GM23248 (cell line): ENCODE data around the gene MORC1. TPM values are rescaled to one million over a fixed set of nuclear protein-coding genes. Genes with fewer than 3 reads are reported as not detected.

Experiments used
- DNase-seq: peaks from one replicate; pipeline ENCODE4 v3.0.0-alpha.2; 2015
- H2AFZ ChIP-seq: fragments of 200-600 bp; sonication (generic); 2 replicates; pipeline ENCODE4 v1.6.1; 2016; ENCODE audit warnings: antibody characterized with exemption
- H3F3A ChIP-seq: fragments of 200-600 bp; sonication (generic); 2 replicates; pipeline ENCODE4 v1.6.1; 2016; ENCODE audit warnings: mild to moderate bottlenecking, antibody characterized with exemption, mixed run types; ENCODE audit not compliant: insufficient read depth
- H3K27ac ChIP-seq: fragments of 200-600 bp; sonication (generic); 2 replicates; pipeline ENCODE4 v1.5.1; 2016; ENCODE audit warnings: mild to moderate bottlenecking
- H3K27me3 ChIP-seq: fragments of 200-600 bp; sonication (generic); replicated peaks from 2 replicates; pipeline ENCODE4 v1.6.1; 2016; ENCODE audit warnings: mild to moderate bottlenecking; ENCODE audit not compliant: insufficient read depth
- H3K36me3 ChIP-seq: fragments of 200-600 bp; sonication (generic); 2 replicates; pipeline ENCODE4 v1.6.1; 2016; ENCODE audit warnings: low read depth, mild to moderate bottlenecking
- H3K4me1 ChIP-seq: fragments of 200-600 bp; sonication (generic); 2 replicates; pipeline ENCODE4 v1.6.1; 2016; ENCODE audit warnings: mild to moderate bottlenecking; ENCODE audit not compliant: insufficient read depth
- H3K4me2 ChIP-seq: fragments of 200-600 bp; sonication (generic); one replicate; pipeline ENCODE4 v1.6.1; 2016; ENCODE audit warnings: mild to moderate bottlenecking; ENCODE audit not compliant: unreplicated experiment
- H3K4me3 ChIP-seq: fragments of 200-600 bp; sonication (generic); 2 replicates; pipeline ENCODE4 v1.5.1; 2016; ENCODE audit warnings: mild to moderate bottlenecking
- H3K79me2 ChIP-seq: fragments of 200-600 bp; sonication (generic); 2 replicates; pipeline ENCODE4 v1.6.1; 2016; ENCODE audit warnings: mild to moderate bottlenecking; ENCODE audit not compliant: insufficient read depth
- H3K9ac ChIP-seq: fragments of 200-600 bp; sonication (generic); 2 replicates; pipeline ENCODE4 v1.6.1; 2016; ENCODE audit warnings: mild to moderate bottlenecking
- H3K9me2 ChIP-seq: fragments of 200-600 bp; sonication (generic); 2 replicates; pipeline ENCODE4 v1.6.1; 2016; ENCODE audit warnings: mixed run types, mild to moderate bottlenecking, moderate library complexity; ENCODE audit not compliant: insufficient read depth
- H3K9me3 ChIP-seq: fragments of 200-600 bp; sonication (generic); one replicate; pipeline ENCODE4 v1.6.1; 2017; ENCODE audit warnings: low read depth
- H4K20me1 ChIP-seq: fragments of 200-600 bp; sonication (generic); 2 replicates; pipeline ENCODE4 v1.6.0; 2016; ENCODE audit not compliant: insufficient read depth
- EZH2 ChIP-seq: fragments of 200-600 bp; sonication (generic); IDR thresholded peaks from 2 replicates; pipeline ENCODE4 v1.6.1; 2018; ENCODE audit warnings: antibody characterized with exemption, mild to moderate bottlenecking; ENCODE audit not compliant: insufficient read depth, poor library complexity, severe bottlenecking
- EZH2phosphoT487 ChIP-seq: fragments of 200-600 bp; sonication (generic); IDR thresholded peaks from 2 replicates; pipeline ENCODE4 v1.6.1; 2018; ENCODE audit warnings: antibody characterized with exemption, moderate library complexity, mild to moderate bottlenecking, low read depth; ENCODE audit not compliant: insufficient read depth
- WGBS, 2 experiments: methylation state at CpG; one replicate each; pipeline ENCODE4 v1.1.6; 2015 to 2017; ENCODE audit warnings: low lambda C conversion rate in 2 of 2, low coverage in 1 of 2; ENCODE audit errors: missing lambda C conversion rate in 2 of 2; 5-methylcytosine and 5-hydroxymethylcytosine counted together
- in situ Hi-C: fragments of 300-500 bp; cut with MboI; formaldehyde crosslinking; loops from 2 replicates; pipeline ENCODE4 v1.15.0; 2020
- polyA plus RNA-seq: library from polyadenylated mRNA; unstranded; fragments of >200 nt; fragmentation: Nextera tagmentation; extraction: Ambion mirVana; gene quantifications from 2 replicates; pipeline ENCODE4 v1.2.1, GENCODE V29; 2016
- total RNA-seq: library from RNA; depleted of rRNA; stranded (reverse); fragments of >200 nt; shearing (Covaris generic); gene quantifications from 2 replicates; pipeline ENCODE4 v1.2.3, GENCODE V29; 2014

The MORC1 gene
- total and polyA plus RNA-seq, 2 experiments from 2014 or later: not detected

DNA sequence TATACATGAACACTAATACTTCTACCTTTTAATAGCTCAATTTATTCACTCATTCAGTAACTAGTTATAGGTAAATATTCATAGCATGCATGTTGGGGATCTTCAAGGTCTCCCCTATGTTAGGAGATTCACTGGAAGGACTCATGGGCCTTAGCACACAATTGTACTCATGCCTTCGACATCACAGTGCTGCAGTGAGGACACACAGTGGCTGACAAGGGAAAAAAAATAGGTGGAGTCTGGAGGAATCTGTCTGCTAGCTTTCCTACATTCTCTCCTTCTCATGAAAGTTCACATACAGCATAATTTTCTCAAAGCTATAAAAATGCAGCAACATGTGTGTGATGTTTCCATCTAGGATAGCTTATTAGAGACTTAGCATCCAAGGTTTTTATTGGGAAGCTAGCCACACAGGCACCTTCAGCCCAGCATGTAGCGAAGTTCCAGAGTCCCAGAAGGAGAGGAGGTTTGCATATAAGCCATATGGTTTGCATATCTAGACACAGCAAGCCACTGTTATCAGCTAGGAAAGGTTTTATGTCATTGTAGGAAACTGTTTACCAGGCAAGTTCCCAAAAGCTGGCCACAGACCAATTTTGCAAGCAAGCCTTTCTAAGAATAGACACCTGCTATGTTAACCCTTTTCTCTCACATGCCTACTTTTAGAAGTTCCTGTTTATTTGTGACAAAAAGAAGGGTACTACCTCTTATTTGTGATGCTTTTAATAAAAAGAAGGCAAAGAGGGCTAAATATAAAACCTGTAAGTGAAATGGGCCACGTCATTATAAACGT, 46.4 kb downstream of the MORC1 start:
- H3K9me2 ChIP-seq: no peaks in the 10 kb centered on the region
- no peaks in the 10 kb centered on the region for H3K9me3 ChIP-seq
- H3K36me3 ChIP-seq: no peaks in the 10 kb centered on the region
- H3K27ac ChIP-seq: no peak overlapping the region
- H3F3A ChIP-seq: no peaks in the 10 kb centered on the region
- no peak for TF ChIP-seq EZH2
- TF ChIP-seq EZH2phosphoT487: no peak
- 0 to 8% methylated on average over 4 of the region's 4 CpGs for WGBS, 2 experiments
- no peaks in the 10 kb centered on the region for H3K79me2 ChIP-seq
- in situ Hi-C loops: no loop called here
- H3K4me2 ChIP-seq: no peak overlapping the region
- DNase-seq: no peak
- H2AFZ ChIP-seq: no peak overlapping the region
- H3K4me1 ChIP-seq: no peaks in the 10 kb centered on the region
- no peak overlapping the region for H3K9ac ChIP-seq
- H3K27me3 ChIP-seq: no peaks in the 10 kb centered on the region
- H3K4me3 ChIP-seq: no peak overlapping the region
- no peaks in the 10 kb centered on the region for H4K20me1 ChIP-seq

DNA sequence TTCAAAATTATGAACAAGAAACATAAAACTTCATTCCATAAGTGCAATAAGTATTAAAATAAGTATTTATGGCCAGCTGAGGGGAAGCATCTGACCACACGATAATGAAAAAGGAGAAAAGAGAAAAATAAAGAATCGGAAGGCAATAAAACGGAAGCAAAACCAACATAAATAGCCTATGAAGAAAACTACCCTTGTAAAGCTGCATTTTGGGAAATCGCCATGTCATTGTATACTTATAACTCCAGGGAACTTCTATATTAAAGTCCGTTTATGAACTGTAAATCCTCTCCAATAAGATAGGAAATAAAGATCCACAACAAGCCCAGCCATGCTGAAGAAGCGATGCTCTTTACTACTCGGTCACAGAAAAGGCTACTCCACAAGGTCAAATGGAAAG, 47.7 kb downstream of the MORC1 start:
- no peaks in the 10 kb centered on the region for H3K9me2 ChIP-seq
- no peaks in the 10 kb centered on the region for H3K79me2 ChIP-seq
- DNase-seq: no peak
- H3K36me3 ChIP-seq: no peaks in the 10 kb centered on the region
- no peak for TF ChIP-seq EZH2phosphoT487
- no peak for TF ChIP-seq EZH2
- H3K4me1 ChIP-seq: no peaks in the 10 kb centered on the region
- H3K27ac ChIP-seq: no peak overlapping the region
- no peak overlapping the region for H2AFZ ChIP-seq
- H4K20me1 ChIP-seq: no peaks in the 10 kb centered on the region
- no peaks in the 10 kb centered on the region for H3F3A ChIP-seq
- H3K4me3 ChIP-seq: no peak overlapping the region
- in situ Hi-C loops: no loop called here
- 42 to 49% methylated on average over 7 of the region's 7 CpGs for WGBS, 2 experiments
- no peak overlapping the region for H3K4me2 ChIP-seq
- no peak overlapping the region for H3K9ac ChIP-seq
- H3K27me3 ChIP-seq: no peaks in the 10 kb centered on the region
- no peaks in the 10 kb centered on the region for H3K9me3 ChIP-seq

DNA sequence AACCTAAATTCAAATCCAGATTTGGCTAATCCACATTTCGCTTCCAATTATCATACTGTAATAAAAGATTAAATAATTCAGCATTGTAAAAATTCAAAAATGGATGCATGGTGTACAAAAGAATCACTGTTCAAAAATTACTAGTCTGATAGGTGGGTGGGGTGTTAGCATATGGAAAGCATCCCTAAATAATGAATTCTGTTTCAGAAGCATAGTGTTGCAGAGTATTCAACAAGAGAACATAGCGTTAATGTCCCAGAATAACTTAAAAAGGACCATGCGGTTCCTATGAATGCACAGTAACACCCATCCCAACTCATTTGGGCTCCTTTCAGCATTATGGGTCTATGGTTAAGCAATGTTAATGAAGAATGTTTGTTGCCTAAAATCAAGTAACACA, 51.1 kb downstream of the MORC1 start:
- Histone ChIP-seq H3K27me3 (no peaks in the 10 kb centered on the region), H3K36me3 (no peaks in the 10 kb centered on the region), H3K4me3 (no peak overlapping the region), H3F3A (no peaks in the 10 kb centered on the region), H3K9ac (no peak overlapping the region), H3K9me2 (no peaks in the 10 kb centered on the region), H3K27ac (no peak overlapping the region), H3K79me2 (no peaks in the 10 kb centered on the region), H2AFZ (no peak overlapping the region), H3K9me3 (no peaks in the 10 kb centered on the region), H4K20me1 (no peaks in the 10 kb centered on the region), H3K4me1 (no peaks in the 10 kb centered on the region), H3K4me2 (no peak overlapping the region)
- in situ Hi-C loops: no loop called here
- 20 to 29% methylated on average over 3 of the region's 3 CpGs for WGBS, 2 experiments
- TF ChIP-seq EZH2 (no peak), EZH2phosphoT487 (no peak)
- DNase-seq: no peak

DNA sequence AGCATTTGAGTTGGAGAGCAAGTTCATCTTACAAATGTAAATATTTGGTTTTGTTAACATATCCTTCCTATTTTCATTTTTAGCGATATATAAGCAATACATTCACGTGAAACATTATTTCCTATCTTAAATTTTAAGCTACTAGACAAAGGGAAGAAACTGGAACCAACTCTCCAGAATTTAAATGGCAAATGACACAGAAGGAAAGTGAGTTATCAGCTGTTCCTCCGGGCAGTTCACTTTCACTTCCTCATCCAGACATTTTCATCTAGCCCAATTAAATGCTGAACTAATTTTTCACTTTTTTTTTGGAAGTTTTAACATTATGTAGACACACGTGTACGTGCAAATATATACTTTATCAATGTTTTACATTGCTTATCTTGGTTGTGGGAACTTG, 58.7 kb downstream of the MORC1 start:
- DNase-seq: no peak
- H2AFZ ChIP-seq: no peak overlapping the region
- H4K20me1 ChIP-seq: no peaks in the 10 kb centered on the region
- H3K9ac ChIP-seq: no peak overlapping the region
- in situ Hi-C loops: no loop called here
- H3K36me3 ChIP-seq: no peaks in the 10 kb centered on the region
- 0 out of 2 replicates have a peak, but pooled peaks cover 4% of the 10 kb centered on the region for H3K27me3 ChIP-seq
- H3K9me2 ChIP-seq: no peaks in the 10 kb centered on the region
- no peak for TF ChIP-seq EZH2
- TF ChIP-seq EZH2phosphoT487: no peak
- no peaks in the 10 kb centered on the region for H3K4me1 ChIP-seq
- no peak overlapping the region for H3K27ac ChIP-seq
- H3K4me3 ChIP-seq: no peak overlapping the region
- no peaks in the 10 kb centered on the region for H3K79me2 ChIP-seq
- H3F3A ChIP-seq: no peaks in the 10 kb centered on the region
- no peaks in the 10 kb centered on the region for H3K9me3 ChIP-seq
- H3K4me2 ChIP-seq: no peak overlapping the region
- WGBS, 2 experiments: 17% methylated on average over 5 of the region's 5 CpGs
